SW 1271 (cell line): ENCODE measurements around the gene SLC2A11.
"Not testable (repeated sequence)": the region's sequence is repeated elsewhere in the genome, so short reads cannot be mapped to it uniquely, and the experiment has no call there.

Source experiments
- DNase-seq, 2 experiments: peaks; one replicate each; lab custom pipeline; 2025; lab: John Stamatoyannopoulos, UW

The SLC2A11 gene

DNA sequence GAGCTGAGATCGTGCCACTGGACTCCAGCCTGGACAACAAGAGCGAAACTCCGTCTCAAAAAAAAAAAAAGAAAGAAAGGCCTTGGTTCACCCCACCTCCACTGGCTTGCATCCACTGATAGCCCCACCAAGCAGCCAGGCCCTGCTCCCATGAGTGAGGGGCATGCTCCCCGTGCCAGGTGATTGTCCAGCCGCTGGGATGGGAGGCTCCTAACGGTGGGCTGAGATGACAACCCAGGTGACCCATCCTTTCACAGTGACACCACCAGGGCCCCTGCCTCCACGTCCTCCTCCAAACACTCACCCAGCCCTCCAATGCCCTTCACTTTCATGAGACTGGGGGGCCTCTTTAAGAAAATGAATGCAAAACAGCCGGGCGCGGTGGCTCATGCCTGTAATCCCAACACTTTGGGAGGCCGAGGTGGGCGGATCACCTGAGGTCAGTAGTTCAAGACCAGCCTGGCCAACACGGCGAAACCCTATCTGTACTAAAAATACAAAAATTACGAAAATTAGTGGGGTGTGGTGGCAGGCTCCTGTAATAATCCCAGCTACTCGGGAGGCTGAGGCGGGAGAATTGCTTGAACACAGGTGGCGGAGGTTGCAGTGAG, 10.3 kb upstream of the SLC2A11 start:
- no peak for DNase-seq

DNA sequence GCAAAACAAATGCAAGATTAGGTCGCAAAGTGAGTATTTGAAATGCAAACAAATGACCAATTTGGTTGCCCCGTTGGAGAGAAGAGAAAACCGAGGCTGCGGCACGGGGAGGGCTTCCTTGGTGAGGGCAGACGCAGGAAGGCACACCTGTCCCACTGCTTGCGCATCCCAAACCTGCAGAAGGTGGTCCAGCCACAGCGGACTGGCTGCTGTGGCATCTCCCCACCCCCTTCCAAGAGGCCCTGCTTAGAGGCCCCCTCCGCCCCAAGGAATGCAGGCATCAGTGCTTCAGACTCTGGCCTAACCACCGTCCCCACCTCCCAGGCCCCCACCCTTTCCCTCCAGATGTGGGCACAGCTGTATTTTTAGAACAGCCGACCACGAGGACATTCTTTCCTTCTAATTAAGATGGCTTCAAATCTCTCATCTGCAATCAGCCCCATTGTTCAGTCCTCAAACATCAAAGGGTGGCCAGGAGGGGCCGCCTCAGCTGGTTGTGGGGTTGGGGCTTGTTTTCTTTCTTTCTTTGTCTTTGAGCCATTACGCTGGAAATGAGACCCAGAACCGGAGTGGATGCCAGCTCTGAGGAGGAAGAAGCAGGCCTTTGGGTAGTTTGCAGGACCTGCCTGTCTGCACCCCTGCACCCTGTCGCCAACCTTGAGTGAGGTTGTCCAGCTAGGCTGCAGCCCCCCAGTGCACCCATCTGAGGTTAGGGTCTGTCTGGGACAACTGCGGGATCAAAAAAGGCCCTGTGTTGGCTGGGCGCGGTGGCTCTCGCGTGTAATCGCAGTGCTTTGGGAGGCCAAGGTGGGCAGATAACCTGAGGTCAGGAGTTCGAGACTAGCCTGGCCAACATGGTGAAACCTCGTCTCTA, 9.4 kb upstream of the SLC2A11 start:
- DNase-seq: no peak

DNA sequence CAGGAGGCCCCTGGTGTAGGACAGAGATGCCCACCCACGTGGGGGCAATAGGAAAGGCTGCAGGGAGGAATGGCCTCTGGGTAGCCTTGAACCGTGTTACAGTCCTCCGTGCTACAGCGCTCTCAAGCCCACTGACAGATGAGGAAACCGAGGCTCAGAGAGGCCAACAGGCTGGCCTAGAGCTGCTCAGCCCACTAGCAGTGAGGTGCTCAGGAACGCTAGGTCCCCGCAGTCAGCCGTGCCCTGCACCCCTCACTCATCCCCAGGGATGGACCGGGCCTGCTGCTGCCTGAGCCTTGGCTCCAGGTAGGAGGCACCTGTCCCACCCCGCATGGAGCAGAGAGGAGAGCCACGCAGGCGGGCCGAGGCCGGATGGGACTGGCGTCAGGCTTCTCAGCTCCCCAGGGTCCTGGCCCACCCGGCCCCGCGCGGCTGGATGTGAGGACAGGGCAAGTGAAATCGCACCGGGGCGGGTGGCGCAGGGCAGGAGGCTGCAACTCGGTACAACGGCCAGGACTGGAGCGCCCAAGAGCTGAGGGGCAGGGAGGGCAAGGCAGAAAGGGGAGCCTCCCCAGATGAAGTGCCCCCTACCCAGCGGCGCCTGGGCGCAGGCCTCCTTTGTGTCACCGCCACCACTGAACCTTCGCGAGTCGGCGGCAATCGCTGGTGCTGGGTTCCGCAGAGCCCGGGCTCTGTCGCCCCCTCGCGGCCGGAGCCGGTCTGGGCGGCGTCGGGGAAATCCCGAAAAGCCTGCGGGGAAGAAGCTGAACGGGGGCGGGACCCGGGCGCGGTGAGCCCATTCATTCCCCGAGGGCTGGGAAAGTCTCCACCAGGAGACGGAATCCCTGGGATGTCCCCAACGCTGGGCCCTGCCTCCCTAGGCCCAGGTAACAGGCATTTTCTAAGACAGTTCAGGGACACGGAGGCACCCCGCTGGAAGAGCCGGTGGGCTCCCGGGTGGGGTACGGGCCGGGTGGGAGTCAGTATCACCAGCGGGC, 8.4 kb upstream of the SLC2A11 start:
- DNase-seq: peak in 1 of 2 experiments; percentile 42

DNA sequence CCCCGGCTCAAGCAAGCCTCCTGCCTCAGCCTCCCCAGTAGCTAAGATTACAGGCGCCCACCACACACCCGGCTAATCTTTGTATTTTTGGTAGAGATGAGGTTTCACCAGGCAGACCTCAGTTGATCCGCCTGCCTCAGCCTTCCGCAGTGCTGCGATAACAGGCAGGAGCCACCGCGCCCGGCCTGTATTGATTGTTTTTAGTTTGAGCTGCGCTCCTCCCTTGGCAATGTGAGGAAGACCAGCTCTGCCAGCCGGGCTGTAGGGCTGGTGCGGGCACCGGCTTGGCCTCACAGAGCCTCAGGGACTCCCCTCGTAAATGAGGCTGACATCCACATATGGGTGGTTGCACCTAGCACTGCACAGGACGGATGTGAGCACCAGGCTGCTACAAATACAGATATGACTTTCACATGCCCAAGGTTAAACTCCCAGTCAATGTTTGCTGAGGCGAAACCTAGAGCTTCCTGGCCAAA, 7.5 kb upstream of the SLC2A11 start:
- DNase-seq: no peak

DNA sequence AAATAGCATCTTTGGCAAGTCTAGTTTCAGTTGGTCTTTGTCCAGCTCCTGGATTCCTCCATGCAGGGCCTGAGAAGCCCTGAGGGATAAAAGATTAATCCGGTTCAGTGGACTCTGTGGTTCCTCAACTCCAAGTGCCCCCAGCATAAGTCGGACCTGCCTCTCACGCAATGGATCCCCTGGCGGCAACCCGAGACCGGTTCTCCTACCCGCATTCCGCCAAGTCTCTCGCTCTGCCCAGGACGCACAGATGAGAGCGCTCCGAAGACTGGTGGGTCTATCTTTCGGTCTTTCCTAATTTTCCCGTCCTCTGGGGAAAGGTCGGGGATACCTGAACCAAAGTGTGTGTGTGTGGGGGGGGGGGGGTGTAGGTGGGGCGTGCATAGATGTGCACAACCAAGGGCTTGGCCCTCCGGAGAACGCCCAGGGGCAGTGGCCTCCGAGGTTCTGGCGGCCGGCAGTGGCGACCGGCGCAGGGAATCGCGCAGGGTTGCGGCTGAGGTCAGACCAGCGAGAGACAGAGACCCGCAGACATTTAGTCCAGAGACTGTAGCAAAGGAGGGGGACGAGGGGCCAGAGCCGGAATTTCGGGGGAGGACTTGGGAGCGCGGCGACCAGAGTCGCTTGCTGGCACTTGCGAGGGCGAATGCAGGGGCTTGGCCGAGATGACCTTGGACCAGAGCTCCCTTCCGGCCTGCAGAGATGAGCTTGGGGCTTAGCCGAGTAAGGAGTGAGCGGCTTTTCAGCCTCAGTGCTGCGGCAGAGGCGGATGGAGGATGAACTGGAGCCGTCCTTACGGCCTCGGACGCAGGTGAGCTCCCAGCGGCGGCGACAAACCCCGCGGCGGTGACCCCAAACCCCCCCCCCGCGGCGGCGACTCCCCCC, 712 bp upstream of the SLC2A11 start:
- DNase-seq: no peak

DNA sequence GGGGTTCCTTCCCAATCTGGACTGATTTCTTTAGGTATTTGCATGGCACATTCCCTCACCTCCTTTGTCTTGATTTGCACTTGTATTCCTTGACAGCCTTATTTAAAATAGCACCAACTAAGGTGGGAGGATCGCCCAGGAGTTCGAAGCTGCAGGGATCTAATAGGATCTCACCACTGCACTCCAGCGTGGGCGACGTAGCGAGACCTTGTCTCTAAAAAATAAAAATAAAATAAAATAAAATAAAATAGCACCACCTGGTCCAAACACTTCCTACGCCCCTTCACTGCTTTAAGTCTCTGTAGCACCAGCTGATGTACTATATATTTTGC, 775 bp downstream of the SLC2A11 start:
- no peak for DNase-seq

DNA sequence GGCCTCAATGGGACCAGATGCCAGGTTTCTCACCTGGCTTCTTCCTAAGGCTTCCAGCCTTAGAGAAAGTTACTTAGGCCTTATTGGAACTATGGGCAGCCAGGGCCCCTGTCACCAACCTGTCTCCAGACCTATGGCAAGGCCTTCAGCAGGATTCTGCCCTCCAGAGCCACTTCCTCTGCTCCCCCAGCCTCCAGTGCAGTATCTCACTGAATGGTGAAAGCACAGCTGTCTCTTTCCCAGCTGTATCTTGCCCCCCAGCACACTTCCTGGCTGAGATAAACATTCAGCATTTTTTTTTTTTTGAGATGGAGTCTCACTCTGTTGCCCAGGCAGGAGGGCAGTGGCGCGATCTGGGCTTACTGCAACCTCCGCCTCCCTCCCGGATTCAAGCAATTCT, 1.5 kb downstream of the SLC2A11 start:
- no peak for DNase-seq

DNA sequence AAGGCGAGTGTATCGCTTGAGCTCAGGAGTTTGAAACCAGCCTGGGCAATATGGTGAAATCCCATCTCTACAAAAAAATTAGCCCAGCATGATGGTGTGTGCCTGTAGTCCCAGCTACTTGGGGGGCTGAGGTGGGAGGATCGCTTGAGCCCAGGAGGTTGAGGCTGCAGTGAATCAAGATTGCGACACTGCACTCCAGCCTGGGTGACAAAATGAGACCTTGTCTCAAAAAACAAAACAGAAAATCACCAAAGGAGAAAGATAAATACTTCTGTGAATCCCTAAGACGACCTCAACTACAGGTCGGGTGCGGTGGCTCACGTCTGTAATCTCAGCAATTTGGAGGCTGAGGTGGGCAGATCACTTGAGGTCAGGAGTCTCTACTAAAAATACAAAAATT, 2.5 kb downstream of the SLC2A11 start:
- not testable (repeated sequence) for DNase-seq

DNA sequence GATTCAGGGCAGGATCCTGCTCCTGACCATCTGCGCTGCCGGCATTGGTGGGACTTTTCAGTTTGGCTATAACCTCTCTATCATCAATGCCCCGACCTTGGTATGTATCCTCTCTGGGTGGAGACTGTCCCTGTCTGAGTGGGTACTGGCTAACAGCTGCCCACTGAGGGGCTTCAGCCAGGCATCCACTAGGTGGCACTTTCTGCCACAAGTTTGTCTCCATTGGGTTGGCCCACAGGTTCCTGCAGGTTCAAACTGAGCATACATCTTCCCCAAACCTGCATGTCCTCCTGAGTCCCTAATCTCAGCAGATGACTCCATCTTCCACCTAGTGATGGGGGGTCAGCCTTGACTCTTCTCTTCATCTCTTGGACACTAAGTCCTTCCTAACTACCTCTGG, 4.4 kb downstream of the SLC2A11 start:
- peak in 1 of 2 experiments; percentile 32 for DNase-seq

DNA sequence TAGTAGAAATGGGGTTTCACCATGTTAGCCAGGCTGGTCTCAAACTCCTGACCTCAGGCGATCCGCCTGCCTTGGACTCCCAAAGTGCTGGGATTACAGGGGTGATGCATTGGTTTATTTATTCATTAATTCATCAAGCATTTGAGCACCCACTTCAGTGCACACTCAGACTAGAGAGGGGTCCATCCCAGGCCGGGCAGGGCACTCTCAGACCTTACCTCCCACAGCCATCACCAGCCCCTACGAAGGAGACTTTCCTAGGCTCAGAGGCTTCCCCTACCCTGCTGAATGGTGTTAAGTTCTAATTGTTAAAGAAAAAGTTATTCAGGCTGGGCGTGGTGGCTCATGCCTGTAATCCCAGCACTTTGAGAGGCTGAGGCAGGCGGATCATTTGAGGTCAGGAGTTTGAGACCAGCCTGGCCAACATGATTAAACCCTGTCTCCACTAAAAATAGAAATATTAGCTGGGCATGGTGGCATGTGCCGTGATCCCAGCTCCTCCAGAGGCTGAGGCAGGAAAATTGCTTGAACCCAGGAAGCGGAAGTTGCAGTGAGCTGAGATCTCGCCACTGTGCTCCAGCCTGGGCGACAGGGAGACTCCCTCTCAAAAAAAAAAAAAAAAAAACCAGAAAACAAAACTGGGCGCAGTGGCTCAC, 7.0 kb downstream of the SLC2A11 start:
- DNase-seq: not testable (repeated sequence)

DNA sequence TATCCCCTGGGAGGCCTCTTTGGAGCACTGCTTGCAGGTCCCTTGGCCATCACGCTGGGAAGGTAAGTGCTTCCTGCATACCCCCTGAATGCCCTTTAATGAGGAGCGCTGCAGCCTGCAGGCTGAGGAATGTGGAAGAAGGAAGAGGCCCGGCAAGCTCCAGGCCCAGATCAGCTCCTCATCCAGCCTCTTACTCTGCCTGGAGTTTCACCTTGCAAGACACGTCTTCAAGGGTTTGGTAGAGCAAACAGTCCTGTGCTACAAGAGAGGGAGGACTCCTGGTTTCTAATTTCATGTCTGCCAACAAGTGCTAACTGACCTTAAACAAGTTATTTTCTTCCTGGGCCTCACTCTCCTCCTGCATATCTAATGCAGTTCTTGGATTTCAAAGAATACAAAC, 10.9 kb downstream of the SLC2A11 start:
- DNase-seq: no peak

DNA sequence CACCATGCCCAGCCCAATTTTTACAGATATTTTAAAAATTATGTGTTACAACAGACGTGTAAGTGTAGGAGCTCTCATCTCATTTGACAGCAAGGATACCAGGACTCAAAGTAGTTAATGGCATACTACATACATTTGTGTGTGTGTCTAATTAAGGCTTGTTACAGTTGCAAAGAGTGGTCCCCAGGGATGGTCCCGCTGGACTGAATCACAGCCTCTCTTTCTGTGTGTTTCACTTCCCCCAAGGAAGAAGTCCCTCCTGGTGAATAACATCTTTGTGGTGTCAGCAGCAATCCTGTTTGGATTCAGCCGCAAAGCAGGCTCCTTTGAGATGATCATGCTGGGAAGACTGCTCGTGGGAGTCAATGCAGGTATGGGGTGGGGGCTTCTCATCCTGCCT, 17.2 kb downstream of the SLC2A11 start:
- DNase-seq: no peak

DNA sequence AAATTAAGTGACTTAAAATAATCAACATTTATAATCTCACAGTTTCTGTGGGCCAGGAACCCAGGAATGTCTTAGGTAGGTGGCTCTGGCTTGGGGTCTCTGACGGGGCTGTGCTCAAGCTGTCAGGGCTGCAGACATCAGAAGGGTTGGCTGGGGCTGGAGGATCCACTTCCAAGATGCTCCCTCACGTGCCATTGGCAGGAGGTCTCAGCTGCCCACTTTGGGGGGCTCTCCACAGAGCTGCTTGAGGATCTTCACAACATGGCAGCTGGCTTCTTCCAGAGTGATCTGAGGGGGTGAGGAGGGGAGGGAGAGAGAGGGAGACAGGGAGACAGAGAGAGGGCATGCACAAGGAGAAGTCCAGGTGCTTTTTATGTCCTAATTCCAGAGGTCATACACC, 18.1 kb downstream of the SLC2A11 start:
- DNase-seq: no peak

DNA sequence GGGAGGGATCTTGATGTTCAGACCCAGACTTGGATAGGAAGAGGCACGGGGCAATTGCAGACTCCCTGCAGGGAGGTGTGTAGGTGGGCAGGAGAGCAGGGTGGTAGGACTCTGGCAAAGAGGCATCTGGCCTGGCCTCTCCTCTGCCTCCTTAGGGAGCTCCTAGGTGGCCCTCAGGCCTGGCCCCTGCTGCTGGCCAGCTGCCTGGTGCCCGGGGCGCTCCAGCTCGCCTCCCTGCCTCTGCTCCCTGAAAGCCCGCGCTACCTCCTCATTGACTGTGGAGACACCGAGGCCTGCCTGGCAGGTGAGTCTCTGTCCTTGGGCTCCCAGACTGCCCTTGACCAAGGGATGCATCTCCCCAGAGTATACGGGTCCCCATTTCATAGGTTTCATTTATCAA, 19.9 kb downstream of the SLC2A11 start:
- DNase-seq: no peak

DNA sequence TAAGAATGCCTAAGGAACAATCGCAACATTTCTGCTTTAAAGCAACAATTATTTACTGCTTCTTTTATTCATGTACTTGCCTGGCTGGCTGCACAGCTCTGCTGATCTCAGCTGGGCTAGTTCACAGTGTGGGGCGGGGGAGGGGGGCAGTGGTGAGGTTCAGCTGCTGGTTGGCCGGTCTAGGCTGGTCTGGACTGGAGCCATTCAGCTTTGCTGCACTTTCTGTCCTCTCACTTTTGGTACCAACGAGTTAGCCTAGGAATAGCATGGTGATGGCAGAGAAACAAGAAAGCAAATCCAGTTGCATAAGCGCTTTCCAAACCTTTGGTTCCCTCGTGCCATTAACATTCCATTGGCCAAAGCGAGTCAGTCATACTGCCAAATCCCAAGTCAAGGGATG, 20.5 kb downstream of the SLC2A11 start:
- DNase-seq: no peak

DNA sequence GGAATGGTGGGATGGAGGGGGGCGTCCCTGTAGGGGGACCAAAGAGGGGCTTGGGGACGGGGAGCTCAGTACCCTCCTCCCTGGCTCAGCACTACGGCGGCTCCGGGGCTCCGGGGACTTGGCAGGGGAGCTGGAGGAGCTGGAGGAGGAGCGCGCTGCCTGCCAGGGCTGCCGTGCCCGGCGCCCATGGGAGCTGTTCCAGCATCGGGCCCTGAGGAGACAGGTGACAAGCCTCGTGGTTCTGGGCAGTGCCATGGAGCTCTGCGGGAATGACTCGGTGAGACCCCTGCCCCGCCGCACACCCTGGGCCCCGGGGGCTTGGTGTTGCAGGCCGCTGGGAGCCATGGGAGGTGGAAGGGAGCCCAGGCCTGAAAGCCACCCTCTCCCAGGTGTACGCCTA, 24.7 kb downstream of the SLC2A11 start:
- no peak for DNase-seq

DNA sequence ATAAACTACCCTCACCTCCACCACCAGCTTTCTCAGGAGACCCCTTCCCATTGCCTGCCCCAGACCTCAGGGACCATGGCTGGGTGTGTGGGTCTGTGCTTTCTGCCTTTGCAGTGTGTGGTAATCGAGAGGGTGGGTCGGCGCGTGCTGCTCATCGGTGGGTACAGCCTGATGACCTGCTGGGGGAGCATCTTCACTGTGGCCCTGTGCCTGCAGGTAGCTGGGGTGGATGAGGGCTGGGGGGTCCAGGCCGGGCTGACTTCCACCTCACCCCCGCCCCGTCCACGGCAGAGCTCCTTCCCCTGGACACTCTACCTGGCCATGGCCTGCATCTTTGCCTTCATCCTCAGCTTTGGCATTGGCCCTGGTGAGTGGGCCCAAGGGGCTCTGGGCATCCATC, 26.0 kb downstream of the SLC2A11 start:
- DNase-seq: no peak

DNA sequence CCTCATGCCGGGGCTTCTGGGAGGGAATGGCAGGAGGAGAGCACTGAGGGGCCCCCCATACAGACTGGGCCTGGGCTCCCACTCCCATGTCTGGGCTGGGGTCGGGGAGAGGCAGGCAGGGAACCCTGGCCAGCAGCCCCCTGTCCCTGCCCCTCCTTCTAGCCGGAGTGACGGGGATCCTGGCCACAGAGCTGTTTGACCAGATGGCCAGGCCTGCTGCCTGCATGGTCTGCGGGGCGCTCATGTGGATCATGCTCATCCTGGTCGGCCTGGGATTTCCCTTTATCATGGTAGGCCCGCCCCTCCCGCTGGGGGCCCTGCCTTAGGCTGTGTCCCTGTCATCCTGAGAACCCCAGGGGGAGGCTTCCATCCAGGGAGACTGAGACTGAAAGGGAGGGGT, 26.5 kb downstream of the SLC2A11 start:
- DNase-seq: no peak

DNA sequence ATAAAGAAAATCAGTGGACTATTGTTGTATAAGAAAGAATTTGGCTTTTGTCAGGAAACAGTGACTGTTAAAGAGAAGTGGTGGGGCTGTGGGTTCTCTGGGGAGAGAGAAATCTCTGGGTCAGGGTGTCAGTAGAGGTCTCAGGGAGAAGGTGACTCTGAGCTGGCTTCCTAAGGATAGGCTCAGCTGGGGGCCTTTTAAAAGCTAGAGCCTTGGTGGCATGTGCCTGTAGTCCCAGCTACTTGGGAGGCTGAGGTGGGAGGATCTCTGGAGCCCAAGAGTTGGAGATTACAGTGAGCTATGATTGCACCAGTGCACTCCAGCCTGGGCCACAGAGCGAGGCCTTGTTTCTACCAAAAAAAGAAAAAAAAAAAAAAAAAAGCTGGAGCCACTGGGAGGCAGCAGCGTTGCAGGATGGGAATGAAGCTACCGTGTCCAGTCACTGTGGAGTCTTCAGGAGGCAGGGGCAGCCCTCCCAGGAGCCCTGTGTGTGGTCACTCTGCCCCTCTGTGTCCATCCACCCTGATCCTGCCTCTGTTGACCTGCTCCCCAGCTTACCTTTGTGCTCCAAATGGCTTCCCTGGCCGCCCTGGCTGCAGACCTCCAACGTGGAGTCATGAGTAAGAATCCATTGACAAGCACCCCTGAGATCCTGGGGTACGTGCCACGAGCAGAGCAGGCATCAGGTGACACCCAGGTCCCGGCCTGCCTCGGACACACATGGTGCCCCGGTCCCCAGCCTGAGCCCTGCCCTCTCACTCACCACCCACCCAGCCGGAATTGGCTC, 31.1 kb downstream of the SLC2A11 start:
- peak in 1 of 2 experiments; percentile 9 for DNase-seq

DNA sequence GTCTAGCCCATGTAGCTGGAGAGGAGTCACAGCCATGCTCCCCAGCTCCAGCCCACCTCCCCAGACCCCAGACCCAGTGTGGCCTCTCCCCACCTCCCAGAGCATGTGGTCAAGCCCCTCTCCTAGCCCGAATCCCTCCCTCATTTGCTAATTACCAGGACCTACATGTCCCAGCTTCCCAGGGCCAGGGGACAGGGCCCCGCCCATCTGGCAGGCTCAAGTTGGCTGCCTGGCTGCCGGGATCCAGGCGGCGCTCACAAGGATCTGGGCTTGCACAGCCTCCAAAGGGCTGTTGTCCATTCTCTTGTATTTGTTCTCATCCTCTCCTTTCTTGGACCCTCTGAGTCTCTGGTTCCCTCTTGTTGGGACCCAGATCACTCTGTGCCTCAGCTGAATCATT, 31.9 kb downstream of the SLC2A11 start:
- DNase-seq: no peak
